HepG2 (cell line): ENCODE measurements around the gene TRIM66.

ENCODE experiments used
- CEBPG ChIP-seq: IDR thresholded peaks from 2 replicates; pipeline ENCODE4 v1.6.1; 2016
- CREM ChIP-seq, 2 experiments: sonication (generic) in 1 of 2; formaldehyde crosslinking in 1 of 2; IDR thresholded peaks; 2 replicates each; pipeline versions ENCODE4 v1.4.0 to v1.6.1; 2016 to 2020; ENCODE audit warnings: antibody characterized with exemption in 1 of 2, mild to moderate bottlenecking in 1 of 2, missing genetic modification reagents in 1 of 2
- ESRRA ChIP-seq: sonication (generic); formaldehyde crosslinking; IDR thresholded peaks from 2 replicates; pipeline ENCODE4 v1.5.1; 2020; ENCODE audit warnings: mild to moderate bottlenecking, low read depth, missing genetic modification reagents
- GABPB1 ChIP-seq: IDR thresholded peaks from 2 replicates; pipeline ENCODE4 v1.6.1; 2016; ENCODE audit warnings: mild to moderate bottlenecking, missing genetic modification reagents, moderate library complexity, missing compliant biosample characterization
- KLF6 ChIP-seq: IDR thresholded peaks from 2 replicates; pipeline ENCODE4 v1.8.0; 2016; ENCODE audit warnings: missing biosample characterization, missing genetic modification reagents
- PHF21A ChIP-seq: sonication (generic); formaldehyde crosslinking; IDR thresholded peaks from 2 replicates; pipeline ENCODE4 v1.5.0; 2020; ENCODE audit warnings: mild to moderate bottlenecking, missing genetic modification reagents
- RAD21 ChIP-seq: fragments of 450-650 bp; formaldehyde crosslinking; IDR thresholded peaks from 2 replicates; pipeline ENCODE4 v1.5.0; 2020; ENCODE audit warnings: mild to moderate bottlenecking
- USF2 ChIP-seq, 2 experiments: sonication (generic) in 1 of 2; formaldehyde crosslinking in 1 of 2; IDR thresholded peaks; 2 replicates each; pipeline versions ENCODE4 v1.5.1 to v1.6.1; 2011 to 2020; ENCODE audit warnings: borderline replicate concordance in 1 of 2, low read depth in 1 of 2, low read length in 1 of 2, mild to moderate bottlenecking in 1 of 2, missing genetic modification reagents in 1 of 2, moderate library complexity in 1 of 2
- YY1 ChIP-seq: IDR thresholded peaks from 2 replicates; pipeline ENCODE4 v1.6.1; 2011; ENCODE audit warnings: low read length, low read depth, moderate library complexity, mild to moderate bottlenecking; ENCODE audit not compliant: insufficient read depth, insufficient replicate concordance
- ZBTB1 ChIP-seq: sonication (generic); formaldehyde crosslinking; IDR thresholded peaks from 2 replicates; pipeline ENCODE4 v1.4.0; 2020; ENCODE audit warnings: missing genetic modification reagents, borderline replicate concordance
- ZNF207 ChIP-seq: fragments of 450-650 bp; IDR thresholded peaks from 2 replicates; pipeline ENCODE4 v1.6.1; 2016; ENCODE audit warnings: antibody characterized with exemption, borderline replicate concordance
- ZNF615 ChIP-seq: sonication (generic); formaldehyde crosslinking; IDR thresholded peaks from 2 replicates; pipeline ENCODE4 v1.5.0; 2020; ENCODE audit warnings: mild to moderate bottlenecking, missing genetic modification reagents, borderline replicate concordance
- ZNF660 ChIP-seq: sonication (generic); formaldehyde crosslinking; IDR thresholded peaks from 2 replicates; pipeline ENCODE4 v1.5.1; 2020; ENCODE audit warnings: mild to moderate bottlenecking, low read depth, missing genetic modification reagents, borderline replicate concordance

GRCh38 chr11:8624698-8625097 is 57.8 kb downstream of the TRIM66 start:
- TF ChIP-seq ZBTB1 (CRISPR knock-in tag) (no peak), ESRRA (no peak), KLF6 (CRISPR knock-in tag) (no peak), CEBPG (CRISPR knock-in tag) (no peak), USF2 (IDR thresholded peaks at IDR 0.05; ENCODE audit: low read depth, low read length) (no peak), USF2 (CRISPR knock-in tag; IDR thresholded peaks at IDR 0.05; ENCODE audit: borderline replicate concordance) (no peak), ZNF207 (no peak), CREM (IDR thresholded peaks at IDR 0.05) (no peak), CREM (CRISPR knock-in tag; IDR thresholded peaks at IDR 0.05) (no peak), YY1 (no peak), PHF21A (CRISPR knock-in tag) (no peak), RAD21 (no peak), ZNF615 (CRISPR knock-in tag) (no peak), ZNF660 (CRISPR knock-in tag) (no peak), GABPB1 (CRISPR knock-in tag) (no peak)
